ENCODE measurements around the gene POLDIP3. TPM values are rescaled to one million over a fixed set of nuclear protein-coding genes. Genes with fewer than 3 reads are reported as not detected.

Gene POLDIP3
- total RNA-seq, 1 experiment from 2014 or later, result 67.6 TPM

- peaks cover 83% of the 10 kb centered on the region for H3K79me2 ChIP-seq (ENCODE audit: insufficient read depth, low read length)
- no peaks in the 10 kb centered on the region for H4K20me1 ChIP-seq (ENCODE audit: insufficient read depth)
- no TSS peak for BruUV-seq (replicated peaks)
- no peak for DNase-seq (ENCODE audit: low read depth, low spot score)
- POLR2A ChIA-PET, result no interaction called here
- TF ChIP-seq ZBTB33 (IDR thresholded peaks at IDR 0.05; ENCODE audit: extremely low read depth, insufficient replicate concordance, low read length) (no peak), EGR1 (IDR thresholded peaks at IDR 0.05; ENCODE audit: low read depth) (no peak), ATF3 (IDR thresholded peaks at IDR 0.05) (no peak), POLR2A (IDR thresholded peaks at IDR 0.05; ENCODE audit: borderline replicate concordance, extremely low read depth, insufficient read depth, insufficient read length) (no peak), JUND (IDR thresholded peaks at IDR 0.05) (no peak), CEBPB (IDR thresholded peaks at IDR 0.05; ENCODE audit: low read depth) (no peak), EZH2phosphoT487 (IDR thresholded peaks at IDR 0.05; ENCODE audit: borderline replicate concordance) (no peak), ZFX (IDR thresholded peaks at IDR 0.05) (no peak), TCF7L2 (IDR thresholded peaks at IDR 0.05; ENCODE audit: borderline replicate concordance, extremely low read depth, insufficient read depth, insufficient read length) (no peak), ZNF274 (IDR thresholded peaks at IDR 0.05; ENCODE audit: low read depth, low read length) (no peak), CTCF (IDR thresholded peaks at IDR 0.05 in 2 of 3, conservative IDR thresholded peaks at IDR 0.05 in 1 of 3; ENCODE audit: borderline replicate concordance in 1 of 3, insufficient read depth in 1 of 3, low read depth in 2 of 3, low read length in 2 of 3) (no peak), SRF (IDR thresholded peaks at IDR 0.05; ENCODE audit: low read depth) (no peak), REST (IDR thresholded peaks at IDR 0.05; ENCODE audit: low read depth) (no peak), YY1 (IDR thresholded peaks at IDR 0.05; ENCODE audit: extremely low read depth, insufficient replicate concordance, low read depth, low read length) (no peak), SIN3A (IDR thresholded peaks at IDR 0.05; ENCODE audit: low read depth) (no peak), SP1 (IDR thresholded peaks at IDR 0.05; ENCODE audit: low read depth) (no peak), MAX (IDR thresholded peaks at IDR 0.05) (no peak), FOSL1 (IDR thresholded peaks at IDR 0.05; ENCODE audit: low read depth) (no peak)
- intact Hi-C loops (cut with micrococcal nuclease), result no loop called here
- RAD21 ChIA-PET (ENCODE audit: low non-redundant PET in 1 of 2, low total read pairs in 2 of 2, uncharacterized antibody in 2 of 2, unreplicated experiment in 2 of 2), result no interaction called here
- H3K27ac ChIP-seq (ENCODE audit: low read depth, low read length), result no peak overlapping the region
- H3K9me3 ChIP-seq (ENCODE audit: control insufficient read depth in 1 of 2, insufficient read depth in 1 of 2, low read depth in 1 of 2, low read length in 2 of 2), result no peaks in the 10 kb centered on the region
- ATAC-seq, result no peak
- no peaks in the 10 kb centered on the region for H3K9me2 ChIP-seq (ENCODE audit: insufficient read depth)
- H3K4me2 ChIP-seq (ENCODE audit: low read length), result no peak overlapping the region
- no peak overlapping the region for H3K9ac ChIP-seq (ENCODE audit: low read length)
- H3K36me3 ChIP-seq (ENCODE audit: control insufficient read depth in 1 of 2, insufficient read depth in 2 of 2, low read length in 2 of 2), result no peaks in the 10 kb centered on the region
- H3K4me1 ChIP-seq (ENCODE audit: control insufficient read depth in 1 of 2, insufficient read depth in 2 of 2, low read length in 2 of 2), result peaks cover 1 to 22% of the 10 kb centered on the region in 2 experiments; a peak in 3 of 4 replicates
- CTCF ChIA-PET, result no interaction called here
- H3K4me3 ChIP-seq (replicated peaks in 1 of 2; ENCODE audit: low read depth in 1 of 2, low read length in 2 of 2), result no peak overlapping the region
- no peak overlapping the region for H2AFZ ChIP-seq (ENCODE audit: low read depth, low read length, poor library complexity, severe bottlenecking)
- H3K27me3 ChIP-seq (ENCODE audit: insufficient read depth, low read length), result no peaks in the 10 kb centered on the region
Observed at GRCh38 chr22:42644422-42645340, 30.0 kb upstream of the POLDIP3 start.
